IMR-90 (cell line): ENCODE data around the gene WDR27.

ENCODE experiments used
- BHLHE40 ChIP-seq: fragments of 150-350 bp; IDR thresholded peaks from 2 replicates; pipeline ENCODE4 v1.6.1; 2016; ENCODE audit warnings: mild to moderate bottlenecking, low read depth, low read length
- CEBPB ChIP-seq: IDR thresholded peaks from 2 replicates; pipeline ENCODE4 v1.6.1; 2012; ENCODE audit warnings: low read depth, low read length, improper control_type of control experiment
- CTCF ChIP-seq: conservative IDR thresholded peaks from 2 replicates; pipeline ENCODE4 v1.5.1; 2012; ENCODE audit warnings: mild to moderate bottlenecking, low read depth, low read length, improper control_type of control experiment
- FOS ChIP-seq: fragments of 150-350 bp; IDR thresholded peaks from 2 replicates; pipeline ENCODE4 v1.6.1; 2016; ENCODE audit warnings: low read depth, low read length
- NFE2L2 ChIP-seq: fragments of 150-350 bp; IDR thresholded peaks from 2 replicates; pipeline ENCODE4 v1.6.1; 2016; ENCODE audit warnings: low read depth, mild to moderate bottlenecking, low read length
- POLR2A ChIP-seq: IDR thresholded peaks from 2 replicates; pipeline ENCODE4 v1.6.1; 2012; ENCODE audit warnings: mild to moderate bottlenecking, low read depth, low read length
- RAD21 ChIP-seq: IDR thresholded peaks from 2 replicates; pipeline ENCODE4 v1.6.1; 2012; ENCODE audit warnings: low read length, improper control_type of control experiment
- RFX5 ChIP-seq: IDR thresholded peaks from 2 replicates; pipeline ENCODE4 v1.8.0; 2012; ENCODE audit warnings: low read depth, mild to moderate bottlenecking, low read length, moderate library complexity
- SMC3 ChIP-seq: fragments of 150-350 bp; IDR thresholded peaks from 2 replicates; pipeline ENCODE4 v1.6.1; 2016; ENCODE audit warnings: low read depth, mild to moderate bottlenecking, antibody characterized with exemption, low read length, moderate library complexity
- TF ChIP-seq, protein P1 (sequence below): fragments of 150-350 bp; IDR thresholded peaks from 2 replicates; pipeline ENCODE4 v1.6.1; 2017; ENCODE audit warnings: mild to moderate bottlenecking, antibody characterized with exemption, low read length, low read depth
- TF ChIP-seq, protein P2 (sequence below): fragments of 150-350 bp; IDR thresholded peaks from 2 replicates; pipeline ENCODE4 v1.6.1; 2016; ENCODE audit warnings: low read depth, mild to moderate bottlenecking, low read length, moderate library complexity, borderline replicate concordance

DNA sequence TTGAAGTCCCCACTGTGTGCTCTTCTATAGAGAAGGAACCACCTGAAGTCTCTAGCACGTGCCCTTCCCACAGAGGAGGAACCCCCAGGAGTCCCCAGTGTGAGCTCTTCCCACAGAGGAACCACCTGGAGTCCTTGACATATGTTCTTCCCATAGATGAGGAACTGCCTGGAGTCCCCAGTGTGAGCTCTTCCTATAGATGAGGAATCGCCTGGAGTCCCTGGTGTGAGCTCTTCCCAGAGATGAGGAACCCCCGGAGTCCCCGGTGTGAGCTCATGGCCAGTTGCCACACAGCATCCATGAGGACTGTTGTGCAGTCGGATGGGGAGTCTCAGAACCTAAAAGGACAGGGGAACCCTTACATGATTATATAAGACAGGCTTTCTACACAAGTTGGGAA is 290.1 kb downstream of the WDR27 start:
- no peak for TF ChIP-seq FOS
- TF ChIP-seq, protein P1, sequence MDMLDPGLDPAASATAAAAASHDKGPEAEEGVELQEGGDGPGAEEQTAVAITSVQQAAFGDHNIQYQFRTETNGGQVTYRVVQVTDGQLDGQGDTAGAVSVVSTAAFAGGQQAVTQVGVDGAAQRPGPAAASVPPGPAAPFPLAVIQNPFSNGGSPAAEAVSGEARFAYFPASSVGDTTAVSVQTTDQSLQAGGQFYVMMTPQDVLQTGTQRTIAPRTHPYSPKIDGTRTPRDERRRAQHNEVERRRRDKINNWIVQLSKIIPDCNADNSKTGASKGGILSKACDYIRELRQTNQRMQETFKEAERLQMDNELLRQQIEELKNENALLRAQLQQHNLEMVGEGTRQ = no peak
- no peak for TF ChIP-seq CTCF
- no peak for TF ChIP-seq POLR2A
- TF ChIP-seq CEBPB = no peak
- no peak for TF ChIP-seq RFX5
- TF ChIP-seq, protein P2, sequence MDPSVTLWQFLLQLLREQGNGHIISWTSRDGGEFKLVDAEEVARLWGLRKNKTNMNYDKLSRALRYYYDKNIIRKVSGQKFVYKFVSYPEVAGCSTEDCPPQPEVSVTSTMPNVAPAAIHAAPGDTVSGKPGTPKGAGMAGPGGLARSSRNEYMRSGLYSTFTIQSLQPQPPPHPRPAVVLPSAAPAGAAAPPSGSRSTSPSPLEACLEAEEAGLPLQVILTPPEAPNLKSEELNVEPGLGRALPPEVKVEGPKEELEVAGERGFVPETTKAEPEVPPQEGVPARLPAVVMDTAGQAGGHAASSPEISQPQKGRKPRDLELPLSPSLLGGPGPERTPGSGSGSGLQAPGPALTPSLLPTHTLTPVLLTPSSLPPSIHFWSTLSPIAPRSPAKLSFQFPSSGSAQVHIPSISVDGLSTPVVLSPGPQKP = no peak
- no peak for TF ChIP-seq NFE2L2
- TF ChIP-seq BHLHE40 = no peak
- no peak for TF ChIP-seq SMC3
- no peak for TF ChIP-seq RAD21
